Sigmoid colon (tissue), 3 donors: ENCODE results near the gene MINDY4B.

Source experiments
- CTCF ChIP-seq, 4 experiments: fragments of 450-650 bp in 3 of 4; fragments of 200-600 bp in 1 of 4; IDR thresholded peaks; one replicate each; pipeline ENCODE4 v1.5.1; 2016 to 2019; ENCODE audit warnings: antibody characterized with exemption in 4 of 4, mild to moderate bottlenecking in 3 of 4, moderate library complexity in 2 of 4
- POLR2A ChIP-seq, 2 donors: fragments of 450-650 bp; IDR thresholded peaks; one replicate each; pipeline ENCODE4 v1.6.1; 2016; ENCODE audit warnings: antibody characterized with exemption in 2 of 2, mild to moderate bottlenecking in 2 of 2, moderate library complexity in 2 of 2

GRCh38 chr3:150823277-150823676, 82.0 kb downstream of the MINDY4B start:
- TF ChIP-seq CTCF (IDR thresholded peaks at IDR 0.05) (no peak), POLR2A (IDR thresholded peaks at IDR 0.05) (no peak)
